Hepatic stellate cell (primary cell): Measurements from ENCODE around the gene CPEB3.
"Not testable (repeated sequence)": the region's sequence is repeated elsewhere in the genome, so short reads cannot be mapped to it uniquely, and the experiment has no call there.

Experiments used
- DNase-seq: peaks from one replicate; pipeline ENCODE4 v3.0.0; 2011; ENCODE audit warnings: low spot score

CPEB3 gene

GRCh38 chr10:92142512-92142911 is 148.4 kb downstream of the CPEB3 start:
- no peak for DNase-seq

- DNase-seq = not testable (repeated sequence)
These were observed 149.7 kb downstream of the CPEB3 start for GRCh38 chr10:92141147-92141546.

- not testable (repeated sequence) for DNase-seq
These were observed 156.8 kb downstream of the CPEB3 start for GRCh38 chr10:92134049-92134448.

GRCh38 chr10:92131275-92131820 is 159.5 kb downstream of the CPEB3 start:
- DNase-seq = no peak

GRCh38 chr10:92130622-92131274 is 160.1 kb downstream of the CPEB3 start:
- DNase-seq = no peak

- no peak for DNase-seq
These were observed 164.7 kb downstream of the CPEB3 start for GRCh38 chr10:92126100-92126650.

GRCh38 chr10:92125144-92125543 is 165.7 kb downstream of the CPEB3 start:
- DNase-seq = no peak

GRCh38 chr10:92124616-92125143 is 166.2 kb downstream of the CPEB3 start:
- no peak for DNase-seq

GRCh38 chr10:92124020-92124419 is 166.9 kb downstream of the CPEB3 start:
- DNase-seq = no peak

GRCh38 chr10:92122941-92123450 is 167.9 kb downstream of the CPEB3 start:
- no peak for DNase-seq

GRCh38 chr10:92121686-92122492 is 169.0 kb downstream of the CPEB3 start:
- DNase-seq = no peak

GRCh38 chr10:92119340-92119739 is 171.5 kb downstream of the CPEB3 start:
- no peak for DNase-seq

GRCh38 chr10:92114917-92115316 is 176.0 kb downstream of the CPEB3 start:
- not testable (repeated sequence) for DNase-seq

- no peak for DNase-seq
These were observed 176.8 kb downstream of the CPEB3 start for GRCh38 chr10:92113911-92114600.

GRCh38 chr10:92112462-92112861 is 178.4 kb downstream of the CPEB3 start:
- DNase-seq = no peak

GRCh38 chr10:92111336-92111939 is 179.4 kb downstream of the CPEB3 start:
- no peak for DNase-seq

- peak; percentile 50 for DNase-seq
These were observed 180.7 kb downstream of the CPEB3 start for GRCh38 chr10:92110039-92110794.

GRCh38 chr10:92108747-92109146 is 182.1 kb downstream of the CPEB3 start:
- no peak for DNase-seq

GRCh38 chr10:92108120-92108519 is 182.8 kb downstream of the CPEB3 start:
- DNase-seq = no peak

- no peak for DNase-seq
These were observed 187.3 kb downstream of the CPEB3 start for GRCh38 chr10:92103376-92104090.
